Fibroblast of mammary gland (primary cell): ENCODE results near the gene CCT2.

Source experiments
- DNase-seq: peaks from one replicate; pipeline ENCODE4 v3.0.0-alpha.2; 2010; ENCODE audit warnings: low read depth
- H3K4me3 ChIP-seq: 2 replicates; pipeline ENCODE4 v1.5.1; 2011; ENCODE audit warnings: low read depth, mild to moderate bottlenecking, low read length, moderate library complexity; ENCODE audit not compliant: control insufficient read depth
- CTCF ChIP-seq: conservative IDR thresholded peaks from 2 replicates; pipeline ENCODE4 v1.5.1; 2011; ENCODE audit warnings: low read depth, low read length, inconsistent platforms; ENCODE audit not compliant: control insufficient read depth, insufficient read depth

The CCT2 gene

DNA sequence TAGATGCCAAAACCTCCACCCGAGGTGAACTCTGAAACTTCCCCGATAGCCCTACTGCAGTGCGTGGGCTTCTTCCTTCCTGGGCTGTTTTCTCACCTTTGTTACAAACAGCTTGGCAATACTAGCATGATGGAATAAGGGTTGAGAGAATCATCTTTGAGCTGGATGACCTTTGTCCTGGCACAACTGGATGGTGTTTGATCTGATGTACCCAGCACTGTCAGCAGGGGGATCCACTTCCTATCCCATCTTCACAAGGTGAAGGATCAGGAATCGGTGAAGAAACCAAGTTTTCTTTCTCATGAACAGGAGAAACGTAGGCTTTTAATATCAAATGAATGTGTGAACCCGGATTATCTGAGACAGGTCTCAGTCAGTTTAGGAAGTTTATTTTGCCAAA is 44.9 kb downstream of the CCT2 start:
- no peak overlapping the region for H3K4me3 ChIP-seq
- peak; percentile 30 for DNase-seq
- TF ChIP-seq CTCF: peak; percentile 49

DNA sequence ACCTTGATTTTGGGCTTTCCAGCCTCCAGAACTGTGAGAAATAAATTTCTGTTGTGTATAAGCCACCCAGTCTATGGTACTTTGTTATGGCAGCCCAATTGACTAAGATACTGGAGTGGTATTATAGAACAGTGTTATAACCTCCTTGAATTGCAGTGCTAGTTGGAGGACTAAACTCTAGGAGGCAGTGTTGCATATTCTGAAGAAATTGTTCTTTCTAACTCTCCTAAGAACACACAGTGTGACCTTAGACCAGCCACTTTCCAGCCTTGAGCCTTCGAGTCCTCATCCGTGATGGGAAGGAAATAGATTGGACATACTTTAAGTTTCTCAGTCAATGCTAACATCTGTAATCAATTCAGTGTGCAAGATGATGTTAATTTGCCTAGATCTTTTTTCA is 47.8 kb downstream of the CCT2 start:
- H3K4me3 ChIP-seq: no peak overlapping the region
- DNase-seq: peak; percentile 10
- TF ChIP-seq CTCF: peak; percentile 38

DNA sequence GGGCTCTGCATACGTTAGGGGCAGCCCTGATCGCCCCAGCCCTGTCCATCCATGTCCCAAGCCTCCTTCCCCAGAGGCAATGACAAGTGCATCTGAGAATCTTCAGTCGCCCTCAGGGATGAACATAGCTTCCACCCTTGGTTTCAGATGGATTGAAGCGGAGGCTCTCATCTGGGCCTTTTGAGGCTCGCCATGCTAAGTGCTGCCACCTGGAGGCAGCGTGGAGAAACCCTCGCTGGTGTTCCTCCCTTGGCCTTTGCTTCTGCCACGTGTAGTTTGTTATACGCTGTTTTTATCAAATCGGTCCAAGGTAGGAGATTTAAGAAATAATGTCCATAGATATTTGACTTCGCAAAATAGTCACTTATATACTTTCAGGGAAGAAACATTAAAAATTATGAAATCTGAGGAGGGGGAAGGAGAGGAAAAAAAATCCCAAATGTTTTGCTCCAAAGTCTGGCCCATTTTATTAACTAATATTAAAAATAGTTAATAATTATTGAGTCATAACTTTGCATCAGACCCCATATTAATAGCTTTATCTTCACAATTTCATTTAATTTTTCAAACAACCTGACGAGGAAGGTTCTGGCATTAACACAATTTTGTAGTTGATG is 54.2 kb downstream of the CCT2 start:
- no peak overlapping the region for H3K4me3 ChIP-seq
- DNase-seq: peak; percentile 71
- peak; percentile 97 for TF ChIP-seq CTCF

GRCh38 chr12:69641546-69641945 is 56.3 kb downstream of the CCT2 start:
- DNase-seq: no peak
- no peak for TF ChIP-seq CTCF
- H3K4me3 ChIP-seq: no peak overlapping the region

DNA sequence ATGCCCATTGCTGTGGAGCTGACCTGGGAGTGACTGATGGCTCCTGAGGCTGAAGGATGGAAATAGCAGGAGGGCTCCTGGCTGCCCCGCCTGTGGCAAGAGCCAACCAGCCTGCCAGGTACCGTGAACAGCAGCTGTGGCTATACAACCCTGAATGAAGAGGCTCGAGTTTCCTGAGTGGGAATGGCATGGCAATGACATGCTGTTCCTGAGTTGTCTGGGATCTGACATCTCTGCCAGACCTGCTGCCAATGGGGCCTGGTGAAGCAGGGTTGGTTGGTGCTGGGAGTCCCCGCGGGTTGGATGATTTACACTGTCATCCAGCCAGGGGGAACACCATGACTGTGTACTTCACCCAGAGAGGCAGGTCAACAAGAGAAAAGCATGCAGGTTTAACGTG is 57.3 kb downstream of the CCT2 start:
- no peak for DNase-seq
- no peak for TF ChIP-seq CTCF
- no peak overlapping the region for H3K4me3 ChIP-seq

GRCh38 chr12:69644511-69644910 is 59.3 kb downstream of the CCT2 start:
- no peak for DNase-seq
- H3K4me3 ChIP-seq: no peak overlapping the region
- no peak for TF ChIP-seq CTCF

- no peak for TF ChIP-seq CTCF
- peak; percentile 67 for DNase-seq
- no peak overlapping the region for H3K4me3 ChIP-seq
Measured at GRCh38 chr12:69645031-69645430, 59.8 kb downstream of the CCT2 start.
